Measurements from ENCODE around the gene BTN2A1. TPM values are rescaled to one million over a fixed set of nuclear protein-coding genes. Genes with fewer than 3 reads are reported as not detected.
A peak's percentile ranks its signal among the peaks of the same experiment; 100 is the strongest.
"Not testable (repeated sequence)": the region's sequence is repeated elsewhere in the genome, so short reads cannot be mapped to it uniquely, and the experiment has no call there.

Gene BTN2A1
- 16.3 TPM for polyA plus RNA-seq (2012; ENCODE audit: missing spikeins)

- no peak for TF ChIP-seq TAF1 (IDR thresholded peaks at IDR 0.05; ENCODE audit: borderline replicate concordance, low read depth, low read length)
- no peak; the same call in 1 of the 2 replicates for TF ChIP-seq POLR2AphosphoS5 (IDR thresholded peaks at IDR 0.05; ENCODE audit: low read depth, low read length)
- peak; percentile 48; the same call in 1 of the 2 replicates for TF ChIP-seq POLR2A (IDR thresholded peaks at IDR 0.05; ENCODE audit: low read depth, low read length)
- peak; percentile 87 for FAIRE-seq
- DNase-seq (ENCODE audit: insufficient read length) = peak; percentile 66
Measured at GRCh38 chr6:26457806-26458688, at the start of gene BTN2A1. TSS of gene BTN2A1 (plus strand) at chr6:26457955. CDS start at chr6:26458637, 682 bp downstream.

- TF ChIP-seq POLR2AphosphoS5 (IDR thresholded peaks at IDR 0.05; ENCODE audit: low read depth, low read length) (no peak), POLR2A (IDR thresholded peaks at IDR 0.05; ENCODE audit: low read depth, low read length) (no peak), TAF1 (IDR thresholded peaks at IDR 0.05; ENCODE audit: borderline replicate concordance, low read depth, low read length) (no peak)
- DNase-seq (ENCODE audit: insufficient read length) (no peak), FAIRE-seq (no peak)
Measured at GRCh38 chr6:26408828-26409730, 48.7 kb upstream of the BTN2A1 start.

- FAIRE-seq (no peak), DNase-seq (ENCODE audit: insufficient read length) (no peak)
- TF ChIP-seq TAF1 (IDR thresholded peaks at IDR 0.05; ENCODE audit: borderline replicate concordance, low read depth, low read length) (no peak), POLR2A (IDR thresholded peaks at IDR 0.05; ENCODE audit: low read depth, low read length) (no peak), POLR2AphosphoS5 (IDR thresholded peaks at IDR 0.05; ENCODE audit: low read depth, low read length) (no peak)
Measured at GRCh38 chr6:26411751-26412150, 46.0 kb upstream of the BTN2A1 start.

GRCh38 chr6:26412228-26412627 lies 45.5 kb upstream of the BTN2A1 start:
- TF ChIP-seq POLR2AphosphoS5 (IDR thresholded peaks at IDR 0.05; ENCODE audit: low read depth, low read length) = no peak
- TF ChIP-seq POLR2A (IDR thresholded peaks at IDR 0.05; ENCODE audit: low read depth, low read length) = no peak
- no peak for TF ChIP-seq TAF1 (IDR thresholded peaks at IDR 0.05; ENCODE audit: borderline replicate concordance, low read depth, low read length)
- DNase-seq (ENCODE audit: insufficient read length) (no peak), FAIRE-seq (no peak)

GRCh38 chr6:26412954-26413353 lies 44.8 kb upstream of the BTN2A1 start:
- no peak for FAIRE-seq
- no peak for TF ChIP-seq POLR2AphosphoS5 (IDR thresholded peaks at IDR 0.05; ENCODE audit: low read depth, low read length)
- no peak for DNase-seq (ENCODE audit: insufficient read length)

- FAIRE-seq = no peak
- DNase-seq (ENCODE audit: insufficient read length) = no peak
- TF ChIP-seq POLR2AphosphoS5 (IDR thresholded peaks at IDR 0.05; ENCODE audit: low read depth, low read length) (no peak), TAF1 (IDR thresholded peaks at IDR 0.05; ENCODE audit: borderline replicate concordance, low read depth, low read length) (no peak), POLR2A (IDR thresholded peaks at IDR 0.05; ENCODE audit: low read depth, low read length) (no peak)
Measured at GRCh38 chr6:26414281-26414680, 43.5 kb upstream of the BTN2A1 start.

GRCh38 chr6:26415036-26415614 lies 42.6 kb upstream of the BTN2A1 start:
- no peak for DNase-seq (ENCODE audit: insufficient read length)
- no peak for FAIRE-seq
- no peak for TF ChIP-seq POLR2AphosphoS5 (IDR thresholded peaks at IDR 0.05; ENCODE audit: low read depth, low read length)
- TF ChIP-seq POLR2A (IDR thresholded peaks at IDR 0.05; ENCODE audit: low read depth, low read length) = no peak
- TF ChIP-seq TAF1 (IDR thresholded peaks at IDR 0.05; ENCODE audit: borderline replicate concordance, low read depth, low read length) = no peak

- TF ChIP-seq POLR2A (IDR thresholded peaks at IDR 0.05; ENCODE audit: low read depth, low read length) (no peak), TAF1 (IDR thresholded peaks at IDR 0.05; ENCODE audit: borderline replicate concordance, low read depth, low read length) (no peak), POLR2AphosphoS5 (IDR thresholded peaks at IDR 0.05; ENCODE audit: low read depth, low read length) (no peak)
- DNase-seq (ENCODE audit: insufficient read length) = no peak
- FAIRE-seq = no peak
Measured at GRCh38 chr6:26415791-26416190, 42.0 kb upstream of the BTN2A1 start.

GRCh38 chr6:26416288-26416687 lies 41.5 kb upstream of the BTN2A1 start:
- FAIRE-seq = no peak
- TF ChIP-seq POLR2A (IDR thresholded peaks at IDR 0.05; ENCODE audit: low read depth, low read length) (no peak), TAF1 (IDR thresholded peaks at IDR 0.05; ENCODE audit: borderline replicate concordance, low read depth, low read length) (no peak), POLR2AphosphoS5 (IDR thresholded peaks at IDR 0.05; ENCODE audit: low read depth, low read length) (no peak)
- DNase-seq (ENCODE audit: insufficient read length) = no peak

GRCh38 chr6:26418077-26418476 lies 39.7 kb upstream of the BTN2A1 start:
- not testable (repeated sequence) for FAIRE-seq; DNase-seq (ENCODE audit: insufficient read length)

GRCh38 chr6:26418795-26419194 lies 39.0 kb upstream of the BTN2A1 start:
- not testable (repeated sequence) for FAIRE-seq; DNase-seq (ENCODE audit: insufficient read length)
